Fibroblast of lung (primary cell): ENCODE data around the gene SPINK4. TPM values are rescaled to one million over a fixed set of nuclear protein-coding genes. Genes with fewer than 3 reads are reported as not detected.

Experiments used
- DNase-seq, 2 donors: peaks; one replicate each; pipeline versions ENCODE4 v3.0.0 to v3.0.0-alpha.2; 2010; ENCODE audit warnings: low read depth in 2 of 2
- H2AFZ ChIP-seq: 2 replicates; pipeline ENCODE4 v1.5.1; 2012; ENCODE audit warnings: low read length, control low read depth, inconsistent platforms
- H3K27ac ChIP-seq: 2 replicates; pipeline ENCODE4 v1.5.1; 2011; ENCODE audit warnings: low read length, control low read depth; ENCODE audit not compliant: insufficient read depth
- H3K27me3 ChIP-seq: 2 replicates; pipeline ENCODE4 v1.5.1; 2011; ENCODE audit warnings: mild to moderate bottlenecking, low read length; ENCODE audit not compliant: control insufficient read depth, insufficient read depth
- H3K36me3 ChIP-seq: 2 replicates; pipeline ENCODE4 v1.5.1; 2011; ENCODE audit warnings: low read length; ENCODE audit not compliant: control insufficient read depth, insufficient read depth
- H3K4me1 ChIP-seq: 2 replicates; pipeline ENCODE4 v1.5.1; 2011; ENCODE audit warnings: low read length; ENCODE audit not compliant: control insufficient read depth, insufficient read depth; ENCODE audit errors: extremely low read depth
- H3K4me2 ChIP-seq: 2 replicates; pipeline ENCODE4 v1.5.1; 2011; ENCODE audit warnings: low read length, control low read depth; ENCODE audit not compliant: insufficient read depth; ENCODE audit errors: extremely low read depth
- H3K4me3 ChIP-seq, 4 experiments: fragments of 200-600 bp in 1 of 4; sonication (generic) in 1 of 4; replicated peaks in 1 of 4; 2 replicates each; pipeline ENCODE4 v1.5.1; 2011 to 2016; ENCODE audit warnings: low read length in 4 of 4, low read depth in 3 of 4, mild to moderate bottlenecking in 3 of 4, control low read depth in 2 of 4, inconsistent platforms in 1 of 4, mixed read lengths in 1 of 4; ENCODE audit not compliant: insufficient read depth in 1 of 4; ENCODE audit errors: control extremely low read depth in 1 of 4
- H3K79me2 ChIP-seq: 2 replicates; pipeline ENCODE4 v1.5.1; 2012; ENCODE audit warnings: mild to moderate bottlenecking, low read length, inconsistent platforms; ENCODE audit not compliant: control insufficient read depth, insufficient read depth
- H3K9ac ChIP-seq: 2 replicates; pipeline ENCODE4 v1.5.1; 2011; ENCODE audit warnings: mild to moderate bottlenecking, low read length, control low read depth; ENCODE audit not compliant: insufficient read depth
- H3K9me3 ChIP-seq: 2 replicates; pipeline ENCODE4 v1.5.1; 2012; ENCODE audit warnings: low read depth, low read length; ENCODE audit not compliant: control insufficient read depth, insufficient read depth
- H4K20me1 ChIP-seq: 2 replicates; pipeline ENCODE4 v1.5.1; 2011; ENCODE audit warnings: low read length; ENCODE audit not compliant: control insufficient read depth, insufficient read depth; ENCODE audit errors: extremely low read depth
- CTCF ChIP-seq, 2 donors: IDR thresholded peaks in 1 of 2; conservative IDR thresholded peaks in 1 of 2; 1 replicate in 1 of 2; 2 replicates in 1 of 2; pipeline ENCODE4 v1.5.1; 2011 to 2012; ENCODE audit warnings: low read length in 2 of 2, control low read depth in 1 of 2, inconsistent platforms in 1 of 2, low read depth in 1 of 2, mild to moderate bottlenecking in 1 of 2
- EZH2 ChIP-seq: IDR thresholded peaks from 2 replicates; pipeline ENCODE4 v1.5.1; 2012; ENCODE audit warnings: low read length, control low read depth, mild to moderate bottlenecking; ENCODE audit errors: missing control alignments
- polyA plus RNA-seq, 2 donors: library from polyadenylated mRNA; depleted of rRNA in 1 of 2; stranded (reverse) in 1 of 2; unstranded in 1 of 2; fragments of >200 nt; gene quantifications; 2 replicates each; pipeline ENCODE4 v1.2.1, GENCODE V29; 2011 to 2012; ENCODE audit warnings: missing spikeins in 1 of 2
- total RNA-seq: library from RNA; depleted of rRNA; stranded (reverse); fragments of >200 nt; gene quantifications from 2 replicates; pipeline ENCODE4 v1.2.1, GENCODE V29; 2014

The SPINK4 gene
- total and polyA plus RNA-seq, 2 donors (not counting 1 experiment from before 2014, with no cell fraction given), result not detected

GRCh38 chr9:33228606-33229005 lies 11.4 kb upstream of the SPINK4 start:
- DNase-seq, result no peak

GRCh38 chr9:33229359-33230114 lies 10.4 kb upstream of the SPINK4 start:
- Histone ChIP-seq H3K27me3 (peaks cover 3% of the 10 kb centered on the region), H3K4me1 (peaks cover 9% of the 10 kb centered on the region), H3K4me3 (no peak overlapping the region), H3K9me3 (no peaks in the 10 kb centered on the region), H2AFZ (no peak overlapping the region), H3K9ac (no peak overlapping the region), H3K4me2 (no peak overlapping the region), H3K36me3 (no peaks in the 10 kb centered on the region), H3K79me2 (no peaks in the 10 kb centered on the region), H4K20me1 (no peaks in the 10 kb centered on the region), H3K27ac (no peak overlapping the region)
- no peak for DNase-seq
- TF ChIP-seq CTCF (conservative IDR thresholded peaks at IDR 0.05 in 1 of 2, IDR thresholded peaks at IDR 0.05 in 1 of 2; ENCODE audit: low read depth in 1 of 2, low read length in 2 of 2) (no peak), EZH2 (no peak)

More at GRCh38 chr9:33228606-33229005, 11.4 kb upstream of the SPINK4 start:
- no peak overlapping the region for H3K27ac ChIP-seq
- H3K4me2 ChIP-seq, result no peak overlapping the region
- peaks cover under 1% of the 10 kb centered on the region for H3K4me1 ChIP-seq
- peaks cover 3% of the 10 kb centered on the region for H3K27me3 ChIP-seq
- TF ChIP-seq EZH2 (no peak), CTCF (conservative IDR thresholded peaks at IDR 0.05 in 1 of 2, IDR thresholded peaks at IDR 0.05 in 1 of 2; ENCODE audit: low read depth in 1 of 2, low read length in 2 of 2) (no peak)
- no peak overlapping the region for H3K9ac ChIP-seq
- H3K79me2 ChIP-seq, result no peaks in the 10 kb centered on the region
- H3K36me3 ChIP-seq, result no peaks in the 10 kb centered on the region
- no peak overlapping the region for H2AFZ ChIP-seq
- H3K9me3 ChIP-seq, result no peaks in the 10 kb centered on the region
- H3K4me3 ChIP-seq, result no peak overlapping the region
- no peaks in the 10 kb centered on the region for H4K20me1 ChIP-seq

GRCh38 chr9:33230756-33231622 lies 9.0 kb upstream of the SPINK4 start:
- H3K27ac ChIP-seq, result no peak overlapping the region
- DNase-seq, result peak in 1 of 2 donors; percentile 36

More at GRCh38 chr9:33230756-33231622, 9.0 kb upstream of the SPINK4 start:
- no peaks in the 10 kb centered on the region for H3K79me2 ChIP-seq
- H3K9me3 ChIP-seq, result no peaks in the 10 kb centered on the region
- no peaks in the 10 kb centered on the region for H4K20me1 ChIP-seq
- H3K9ac ChIP-seq, result no peak overlapping the region
- H3K36me3 ChIP-seq, result no peaks in the 10 kb centered on the region
- no peak overlapping the region for H3K4me3 ChIP-seq
- no peak overlapping the region for H2AFZ ChIP-seq
- TF ChIP-seq CTCF (conservative IDR thresholded peaks at IDR 0.05 in 1 of 2, IDR thresholded peaks at IDR 0.05 in 1 of 2; ENCODE audit: low read depth in 1 of 2, low read length in 2 of 2) (no peak), EZH2 (no peak)
- H3K4me1 ChIP-seq, result peaks cover 10% of the 10 kb centered on the region
- no peak overlapping the region for H3K4me2 ChIP-seq
- H3K27me3 ChIP-seq, result peaks cover 3% of the 10 kb centered on the region
